GM19043 (cell line): ENCODE data around the gene ACRBP.

Experiments
- ATAC-seq: cut with Tn5 transposase; IDR thresholded peaks from one replicate; pipeline ENCODE4 v1.9.1; 2021; ENCODE audit warnings: low read depth; ENCODE audit not compliant: unreplicated experiment

ACRBP gene

GRCh38 chr12:6647083-6647604 lies at the start of gene ACRBP:
Gene ACRBP, minus strand, starts transcription at chr12:6647432. Its CDS starts 66 bp downstream, at chr12:6647366.
- ATAC-seq = no peak

GRCh38 chr12:6695313-6696045 lies 48.2 kb upstream of the ACRBP start:
- no peak for ATAC-seq

- ATAC-seq = no peak
Observed at GRCh38 chr12:6694701-6695100, 47.5 kb upstream of the ACRBP start.

GRCh38 chr12:6693832-6694355 lies 46.7 kb upstream of the ACRBP start:
- no peak for ATAC-seq

- ATAC-seq = no peak
Observed at GRCh38 chr12:6692888-6693287, 45.7 kb upstream of the ACRBP start.

GRCh38 chr12:6691473-6691872 lies 44.2 kb upstream of the ACRBP start:
- no peak for ATAC-seq

- peak; percentile 83 for ATAC-seq
Observed at GRCh38 chr12:6688999-6689882, 42.0 kb upstream of the ACRBP start, which contains the start of gene ZNF384. Gene ZNF384, minus strand, starts transcription at chr12:6689375. Its CDS starts 9,855 bp downstream, at chr12:6679520.

- ATAC-seq = no peak
Observed at GRCh38 chr12:6688543-6688998, 41.3 kb upstream of the ACRBP start.

GRCh38 chr12:6685814-6686213 lies 38.6 kb upstream of the ACRBP start:
- ATAC-seq = no peak

GRCh38 chr12:6684609-6685008 lies 37.4 kb upstream of the ACRBP start:
- no peak for ATAC-seq

GRCh38 chr12:6676962-6677361 lies 29.7 kb upstream of the ACRBP start:
- no peak for ATAC-seq

- ATAC-seq = no peak
Observed at GRCh38 chr12:6672143-6672542, 24.9 kb upstream of the ACRBP start.

- no peak for ATAC-seq
Observed at GRCh38 chr12:6667559-6668210, 20.5 kb upstream of the ACRBP start.

GRCh38 chr12:6666211-6666610 lies 19.0 kb upstream of the ACRBP start:
- ATAC-seq = no peak

- no peak for ATAC-seq
Observed at GRCh38 chr12:6664902-6665301, 17.7 kb upstream of the ACRBP start.

- ATAC-seq = peak; percentile 99
Observed at GRCh38 chr12:6662906-6663742, 15.9 kb upstream of the ACRBP start, which contains the start of gene ING4. Gene ING4, minus strand, starts transcription at chr12:6663119. Its CDS starts 18 bp downstream, at chr12:6663101.

GRCh38 chr12:6662602-6662905 lies 15.3 kb upstream of the ACRBP start:
- no peak for ATAC-seq

- no peak for ATAC-seq
Observed at GRCh38 chr12:6653987-6654386, 6.8 kb upstream of the ACRBP start.

GRCh38 chr12:6653342-6653741 lies 6.1 kb upstream of the ACRBP start:
- no peak for ATAC-seq

GRCh38 chr12:6652391-6652790 lies 5.2 kb upstream of the ACRBP start:
- no peak for ATAC-seq
